ENCODE measurements around the gene RAB6A. TPM values are rescaled to one million over a fixed set of nuclear protein-coding genes. Genes with fewer than 3 reads are reported as not detected.

The RAB6A gene
- total RNA-seq, 1 donor: 153 TPM

DNA sequence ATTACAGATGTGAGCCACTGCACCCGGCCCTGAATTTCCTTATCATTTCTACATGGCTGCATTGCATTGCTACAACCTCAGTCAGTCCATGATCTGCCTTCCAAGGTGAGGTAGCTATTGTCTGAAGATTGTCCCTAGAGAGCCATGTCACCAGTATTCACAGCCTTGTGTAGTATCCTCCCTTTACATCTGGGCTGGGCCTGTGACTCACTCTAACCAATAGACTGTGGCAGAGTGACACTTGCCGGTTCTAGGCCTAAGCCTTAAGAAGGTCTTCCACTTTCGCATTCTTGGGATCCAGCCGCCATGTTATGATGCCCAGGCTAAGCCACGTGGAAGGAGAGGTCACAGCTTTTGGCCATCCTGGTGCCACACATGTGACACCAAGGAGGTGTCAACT is 124.6 kb downstream of the RAB6A start:
- TF ChIP-seq, protein P1, sequence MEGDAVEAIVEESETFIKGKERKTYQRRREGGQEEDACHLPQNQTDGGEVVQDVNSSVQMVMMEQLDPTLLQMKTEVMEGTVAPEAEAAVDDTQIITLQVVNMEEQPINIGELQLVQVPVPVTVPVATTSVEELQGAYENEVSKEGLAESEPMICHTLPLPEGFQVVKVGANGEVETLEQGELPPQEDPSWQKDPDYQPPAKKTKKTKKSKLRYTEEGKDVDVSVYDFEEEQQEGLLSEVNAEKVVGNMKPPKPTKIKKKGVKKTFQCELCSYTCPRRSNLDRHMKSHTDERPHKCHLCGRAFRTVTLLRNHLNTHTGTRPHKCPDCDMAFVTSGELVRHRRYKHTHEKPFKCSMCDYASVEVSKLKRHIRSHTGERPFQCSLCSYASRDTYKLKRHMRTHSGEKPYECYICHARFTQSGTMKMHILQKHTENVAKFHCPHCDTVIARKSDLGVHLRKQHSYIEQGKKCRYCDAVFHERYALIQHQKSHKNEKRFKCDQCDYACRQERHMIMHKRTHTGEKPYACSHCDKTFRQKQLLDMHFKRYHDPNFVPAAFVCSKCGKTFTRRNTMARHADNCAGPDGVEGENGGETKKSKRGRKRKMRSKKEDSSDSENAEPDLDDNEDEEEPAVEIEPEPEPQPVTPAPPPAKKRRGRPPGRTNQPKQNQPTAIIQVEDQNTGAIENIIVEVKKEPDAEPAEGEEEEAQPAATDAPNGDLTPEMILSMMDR (IDR thresholded peaks at IDR 0.05; ENCODE audit: insufficient read depth, low read depth, low read length): no peak
- no peak overlapping the region for H3K4me3 ChIP-seq (ENCODE audit: low read depth, low read length)
- DNase-seq (ENCODE audit: low read depth): no peak

DNA sequence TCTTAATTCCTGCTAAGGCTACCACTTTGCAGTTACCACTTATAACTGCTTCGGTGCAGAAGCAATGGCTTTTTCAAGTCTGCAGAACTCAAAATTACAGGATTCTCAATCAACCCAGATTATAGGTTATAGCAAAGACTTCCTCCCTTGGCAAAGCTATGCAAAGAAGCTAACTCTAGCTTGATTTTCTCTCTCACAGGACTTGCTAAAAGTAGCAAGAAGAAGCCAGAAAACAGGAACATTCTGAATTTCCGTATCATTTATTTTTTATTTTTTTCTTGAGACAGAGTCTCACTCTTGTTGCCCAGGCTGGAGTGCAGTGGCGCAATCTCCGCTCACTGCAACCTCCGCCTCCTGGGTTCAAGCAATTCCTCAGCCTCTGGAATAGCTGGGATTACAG is 125.2 kb downstream of the RAB6A start:
- H3K4me3 ChIP-seq (ENCODE audit: low read depth, low read length): no peak overlapping the region
- TF ChIP-seq, protein P1 (IDR thresholded peaks at IDR 0.05; ENCODE audit: insufficient read depth, low read depth, low read length): no peak
- DNase-seq (ENCODE audit: low read depth): no peak

DNA sequence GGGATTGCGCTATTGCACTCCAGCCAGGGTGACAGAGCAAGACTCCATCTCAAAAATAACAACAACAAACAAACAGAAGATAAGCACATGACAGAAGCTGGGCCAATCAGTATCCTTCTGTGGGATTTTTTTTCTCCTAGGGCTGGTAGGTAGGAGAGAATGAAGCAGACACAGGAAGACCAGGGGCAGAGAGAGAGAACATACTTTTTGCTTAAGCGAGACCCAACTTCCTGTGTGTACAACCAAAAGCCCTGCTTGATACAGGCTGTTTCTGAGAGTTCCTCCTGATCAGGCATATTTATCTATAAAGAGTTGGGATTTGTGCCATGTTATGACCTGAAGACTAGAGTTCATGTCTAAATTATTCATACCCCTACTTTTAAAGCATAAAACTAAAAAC is 126.9 kb downstream of the RAB6A start:
- TF ChIP-seq, protein P1 (IDR thresholded peaks at IDR 0.05; ENCODE audit: insufficient read depth, low read depth, low read length): no peak
- no peak overlapping the region for H3K4me3 ChIP-seq (ENCODE audit: low read depth, low read length)
- DNase-seq (ENCODE audit: low read depth): no peak

DNA sequence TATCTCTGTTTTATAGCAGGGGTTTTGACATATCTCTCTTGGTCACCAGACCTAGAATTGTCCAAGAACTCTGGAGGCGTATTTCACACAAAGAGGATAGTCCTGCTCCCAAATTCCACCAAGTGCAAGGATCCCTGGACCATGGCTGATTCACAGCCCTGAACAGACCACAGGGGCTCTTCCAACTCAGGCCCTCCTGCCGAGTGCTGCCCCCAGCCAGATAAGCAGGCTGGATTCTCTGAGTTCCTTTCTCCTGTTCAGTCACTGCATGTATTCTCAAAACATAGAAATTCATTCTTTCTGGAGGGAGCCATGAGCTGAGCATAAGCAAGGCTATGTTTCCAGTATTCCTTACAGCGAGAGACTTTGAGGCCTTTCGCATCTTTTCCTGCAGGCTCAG is 127.9 kb downstream of the RAB6A start:
- TF ChIP-seq, protein P1 (IDR thresholded peaks at IDR 0.05; ENCODE audit: insufficient read depth, low read depth, low read length): no peak
- H3K4me3 ChIP-seq (ENCODE audit: low read depth, low read length): no peak overlapping the region
- DNase-seq (ENCODE audit: low read depth): no peak

DNA sequence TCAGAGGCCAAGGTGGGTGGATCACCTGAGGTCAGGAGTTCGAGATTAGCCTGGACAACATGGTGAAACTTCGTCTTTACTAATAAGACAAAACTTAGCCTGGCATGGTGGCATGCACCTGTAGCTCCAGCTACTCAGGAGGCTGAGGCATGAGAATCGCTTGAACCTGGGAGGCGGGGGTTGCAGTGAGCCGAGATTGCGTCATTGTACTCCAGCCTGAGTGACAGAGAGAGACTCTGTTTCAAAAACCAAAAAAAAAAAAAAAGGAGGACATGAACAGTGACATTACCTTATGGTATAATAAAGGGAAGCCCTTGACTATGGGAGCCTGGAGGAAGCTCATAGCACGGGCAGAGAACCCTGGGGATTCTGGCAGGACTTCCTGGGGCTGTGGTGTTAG is 131.0 kb downstream of the RAB6A start:
- no peak overlapping the region for H3K4me3 ChIP-seq (ENCODE audit: low read depth, low read length)
- TF ChIP-seq, protein P1 (IDR thresholded peaks at IDR 0.05; ENCODE audit: insufficient read depth, low read depth, low read length): no peak
- DNase-seq (ENCODE audit: low read depth): no peak

DNA sequence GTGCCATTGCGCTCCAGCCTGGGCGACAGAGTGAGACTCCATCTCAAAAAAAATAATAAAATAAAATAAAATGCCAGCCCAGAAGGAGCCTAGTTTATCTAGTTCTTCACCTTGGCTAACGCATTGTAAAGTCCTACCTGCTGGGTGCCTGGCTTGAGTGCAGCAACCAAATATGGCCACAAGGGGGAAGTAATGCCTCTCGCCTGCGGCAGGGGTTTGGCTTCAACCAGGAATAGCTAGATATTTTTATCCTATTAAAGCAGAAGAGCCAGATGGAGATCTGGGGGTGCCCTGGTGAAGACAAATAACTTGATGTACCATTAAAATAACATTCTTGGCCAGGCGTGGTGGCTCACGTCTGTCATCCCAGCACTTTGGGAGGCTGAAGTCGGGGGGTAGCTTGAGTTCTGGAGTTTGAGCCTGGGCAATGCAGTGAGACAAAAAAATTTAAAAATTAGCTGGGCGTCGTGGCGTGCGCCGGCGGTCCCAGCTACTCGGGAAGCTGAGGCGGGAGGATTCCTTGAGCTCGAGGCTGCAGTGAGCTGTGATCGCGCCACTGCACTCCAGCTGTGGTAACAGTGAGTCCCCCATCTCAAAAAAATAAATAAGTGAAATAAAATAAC is 135.1 kb downstream of the RAB6A start:
- peak overlapping the region; percentile 7 for H3K4me3 ChIP-seq (ENCODE audit: low read depth, low read length)
- TF ChIP-seq, protein P1 (IDR thresholded peaks at IDR 0.05; ENCODE audit: insufficient read depth, low read depth, low read length): peak; percentile 89
- DNase-seq (ENCODE audit: low read depth): peak; percentile 69

Other genes with a start within 250 kb of the RAB6A start
- 22.5 and 23.5 TPM in 2 replicates for gene FAM168A, start 163.0 kb downstream of the RAB6A start, total RNA-seq
- gene PLEKHB1, start 114.5 kb downstream of the RAB6A start, total RNA-seq: under 0.01 TPM in 1 of 2 replicates, not detected in the other
- gene MRPL48, start 26.8 kb upstream of the RAB6A start, total RNA-seq: 22.5 and 30.3 TPM in 2 replicates
- 69.6 and 74.3 TPM in 2 replicates for gene COA4, start 115.8 kb upstream of the RAB6A start, total RNA-seq
- 6.9 and 7.1 TPM in 2 replicates for gene PAAF1, start 115.9 kb upstream of the RAB6A start, total RNA-seq
- 0.86 TPM in 1 of 2 replicates, not detected in the other for gene DNAJB13, start 190.0 kb upstream of the RAB6A start, total RNA-seq
- 2.6 and 6.1 TPM in 2 replicates for gene UCP2, start 221.8 kb upstream of the RAB6A start, total RNA-seq
- gene UCP3, start 248.0 kb upstream of the RAB6A start, total RNA-seq: 1.3 and 1.7 TPM in 2 replicates

Measured in fibroblast of villous mesenchyme (primary cell).